ENCODE results near the gene MPC2.
"Not testable (repeated sequence)": the region's sequence is repeated elsewhere in the genome, so short reads cannot be mapped to it uniquely, and the experiment has no call there.

Gene MPC2

DNA sequence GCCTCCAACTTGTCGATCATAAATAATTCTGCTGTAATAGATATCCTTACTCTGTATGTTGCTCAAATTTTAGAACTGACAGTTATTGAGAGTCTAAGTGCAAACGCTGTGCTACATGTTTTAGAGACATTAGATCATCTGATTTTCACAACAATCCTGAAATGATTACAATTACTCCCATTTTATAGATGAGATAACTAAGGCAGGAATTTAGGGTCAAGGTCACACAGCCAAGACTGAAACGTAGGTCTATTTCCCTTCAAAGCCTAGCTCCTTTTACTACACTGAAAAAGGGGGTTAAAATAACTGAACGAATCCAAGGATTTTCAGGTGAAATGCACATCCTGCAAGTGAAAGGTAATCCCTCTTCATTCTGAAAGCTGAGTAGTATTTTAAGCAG, 3.1 kb downstream of the MPC2 start:
- peak overlapping the region; percentile 78 for H3K4me3 ChIP-seq (replicated peaks; ENCODE audit: low read depth, low read length)

DNA sequence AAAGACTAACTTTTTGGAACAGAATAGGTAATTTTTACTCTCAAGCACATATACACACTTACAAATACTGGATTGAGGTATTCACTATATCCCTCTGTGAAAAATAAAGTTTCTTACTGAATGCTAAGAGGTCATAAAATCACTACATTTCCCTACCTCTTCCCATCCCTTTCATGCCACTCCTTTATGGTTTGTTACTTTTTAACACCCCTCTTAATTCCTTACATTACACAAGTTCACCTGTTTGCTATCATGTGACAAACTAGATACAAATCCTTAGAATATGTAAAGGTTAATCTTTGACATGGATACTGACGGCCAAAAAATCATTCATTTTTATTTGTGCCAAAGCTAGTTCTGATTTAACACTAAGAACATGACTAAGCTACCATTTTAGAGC, 7.1 kb downstream of the MPC2 start:
- TF ChIP-seq, protein P1, sequence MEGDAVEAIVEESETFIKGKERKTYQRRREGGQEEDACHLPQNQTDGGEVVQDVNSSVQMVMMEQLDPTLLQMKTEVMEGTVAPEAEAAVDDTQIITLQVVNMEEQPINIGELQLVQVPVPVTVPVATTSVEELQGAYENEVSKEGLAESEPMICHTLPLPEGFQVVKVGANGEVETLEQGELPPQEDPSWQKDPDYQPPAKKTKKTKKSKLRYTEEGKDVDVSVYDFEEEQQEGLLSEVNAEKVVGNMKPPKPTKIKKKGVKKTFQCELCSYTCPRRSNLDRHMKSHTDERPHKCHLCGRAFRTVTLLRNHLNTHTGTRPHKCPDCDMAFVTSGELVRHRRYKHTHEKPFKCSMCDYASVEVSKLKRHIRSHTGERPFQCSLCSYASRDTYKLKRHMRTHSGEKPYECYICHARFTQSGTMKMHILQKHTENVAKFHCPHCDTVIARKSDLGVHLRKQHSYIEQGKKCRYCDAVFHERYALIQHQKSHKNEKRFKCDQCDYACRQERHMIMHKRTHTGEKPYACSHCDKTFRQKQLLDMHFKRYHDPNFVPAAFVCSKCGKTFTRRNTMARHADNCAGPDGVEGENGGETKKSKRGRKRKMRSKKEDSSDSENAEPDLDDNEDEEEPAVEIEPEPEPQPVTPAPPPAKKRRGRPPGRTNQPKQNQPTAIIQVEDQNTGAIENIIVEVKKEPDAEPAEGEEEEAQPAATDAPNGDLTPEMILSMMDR (IDR thresholded peaks at IDR 0.05; ENCODE audit: insufficient read depth, low read length, poor library complexity, severe bottlenecking): no peak
- Histone ChIP-seq H3K4me3 (replicated peaks; ENCODE audit: low read depth, low read length) (no peak overlapping the region), H3K36me3 (ENCODE audit: control insufficient read depth, insufficient read depth, low read length) (no peaks in the 10 kb centered on the region), H3K27me3 (replicated peaks; ENCODE audit: control insufficient read depth, insufficient read depth, low read length) (no peaks in the 10 kb centered on the region)
- DNase-seq (ENCODE audit: extremely low read depth, insufficient read length): no peak

More for the DNA sequence above, 3.1 kb downstream of the MPC2 start:
- Histone ChIP-seq H3K36me3 (ENCODE audit: control insufficient read depth, insufficient read depth, low read length) (no peaks in the 10 kb centered on the region), H3K27me3 (replicated peaks; ENCODE audit: control insufficient read depth, insufficient read depth, low read length) (no peaks in the 10 kb centered on the region)
- DNase-seq (ENCODE audit: extremely low read depth, insufficient read length): no peak
- TF ChIP-seq, protein P1 (IDR thresholded peaks at IDR 0.05; ENCODE audit: insufficient read depth, low read length, poor library complexity, severe bottlenecking): no peak

DNA sequence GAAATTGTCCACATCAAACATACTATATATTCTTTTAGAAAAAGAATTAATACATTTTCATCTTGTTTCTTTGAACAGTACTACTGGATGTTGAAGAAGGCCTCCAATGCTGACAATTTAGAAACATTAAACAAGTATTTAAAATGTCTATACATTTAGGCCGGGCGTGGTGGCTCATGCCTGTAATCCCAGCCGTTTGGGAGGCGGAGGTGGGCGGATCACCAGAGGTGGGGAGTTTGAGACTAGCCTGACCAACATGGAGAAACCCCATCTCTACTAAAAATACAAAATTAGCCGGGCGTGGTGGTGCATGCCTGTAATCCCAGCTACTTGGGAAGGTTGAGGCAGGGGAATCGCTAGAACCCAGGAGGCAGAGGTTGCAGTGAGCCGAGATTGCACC, 8.0 kb downstream of the MPC2 start:
- DNase-seq (ENCODE audit: extremely low read depth, insufficient read length); H3K27me3 ChIP-seq (replicated peaks; ENCODE audit: control insufficient read depth, insufficient read depth, low read length); H3K36me3 ChIP-seq (ENCODE audit: control insufficient read depth, insufficient read depth, low read length); H3K4me3 ChIP-seq (replicated peaks; ENCODE audit: low read depth, low read length): not testable (repeated sequence)

DNA sequence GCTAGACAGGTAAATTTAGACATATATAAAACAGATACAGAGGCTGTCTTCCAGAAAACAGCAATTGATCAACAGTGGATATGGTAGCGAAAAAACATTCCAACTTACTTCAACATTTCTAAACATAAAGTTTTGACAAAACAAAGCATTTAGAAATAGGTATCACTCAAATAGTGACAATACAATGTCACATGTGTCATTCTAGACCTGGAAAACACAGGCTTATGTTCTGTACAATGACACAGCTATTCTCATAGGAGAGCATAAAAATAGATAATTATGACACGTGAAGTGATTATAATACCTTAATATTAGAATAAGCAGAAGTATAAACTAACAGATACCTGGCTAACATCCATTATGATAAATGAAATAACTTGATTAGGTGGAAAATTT, 8.4 kb downstream of the MPC2 start:
- H3K27me3 ChIP-seq (replicated peaks; ENCODE audit: control insufficient read depth, insufficient read depth, low read length): no peaks in the 10 kb centered on the region
- DNase-seq (ENCODE audit: extremely low read depth, insufficient read length): no peak
- no peak overlapping the region for H3K4me3 ChIP-seq (replicated peaks; ENCODE audit: low read depth, low read length)
- TF ChIP-seq, protein P1 (IDR thresholded peaks at IDR 0.05; ENCODE audit: insufficient read depth, low read length, poor library complexity, severe bottlenecking): no peak
- no peaks in the 10 kb centered on the region for H3K36me3 ChIP-seq (ENCODE audit: control insufficient read depth, insufficient read depth, low read length)

DNA sequence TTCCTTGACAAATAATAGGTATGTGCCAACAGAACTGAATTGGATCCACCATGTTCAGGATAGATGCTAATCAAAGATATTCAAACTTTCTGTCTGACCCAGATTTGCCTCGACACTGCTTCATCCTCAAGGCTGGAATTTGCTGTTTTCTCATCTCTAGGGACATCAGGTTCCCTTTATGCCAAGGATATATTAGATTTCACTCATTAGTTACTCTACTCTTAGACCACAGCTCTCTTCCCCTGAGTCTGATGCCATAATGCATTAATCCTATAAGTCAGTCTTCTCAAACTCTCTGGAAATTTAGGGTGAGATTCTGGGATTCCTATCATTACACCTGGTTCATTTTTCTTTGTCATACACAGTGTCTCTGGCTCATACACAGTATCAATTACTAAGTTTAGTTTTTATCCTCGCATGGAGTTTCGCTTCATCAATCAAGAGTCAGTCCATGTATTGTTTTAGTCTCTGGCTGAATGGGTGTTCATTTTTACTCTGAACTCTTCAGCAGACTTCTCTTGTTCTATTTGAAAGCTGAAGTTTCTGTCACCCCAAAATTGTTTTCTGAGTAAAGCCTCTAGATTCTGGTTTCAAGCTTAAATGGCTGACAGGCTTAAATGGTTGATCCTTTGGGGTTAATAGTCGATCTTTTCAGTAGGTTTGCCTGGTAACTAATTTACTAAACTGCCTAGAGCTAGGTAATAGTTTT, 9.7 kb downstream of the MPC2 start:
- H3K4me3 ChIP-seq (replicated peaks; ENCODE audit: low read depth, low read length): no peak overlapping the region
- TF ChIP-seq, protein P1 (IDR thresholded peaks at IDR 0.05; ENCODE audit: insufficient read depth, low read length, poor library complexity, severe bottlenecking): no peak
- DNase-seq (ENCODE audit: extremely low read depth, insufficient read length): peak; percentile 25
- H3K36me3 ChIP-seq (ENCODE audit: control insufficient read depth, insufficient read depth, low read length): no peaks in the 10 kb centered on the region
- no peaks in the 10 kb centered on the region for H3K27me3 ChIP-seq (replicated peaks; ENCODE audit: control insufficient read depth, insufficient read depth, low read length)

DNA sequence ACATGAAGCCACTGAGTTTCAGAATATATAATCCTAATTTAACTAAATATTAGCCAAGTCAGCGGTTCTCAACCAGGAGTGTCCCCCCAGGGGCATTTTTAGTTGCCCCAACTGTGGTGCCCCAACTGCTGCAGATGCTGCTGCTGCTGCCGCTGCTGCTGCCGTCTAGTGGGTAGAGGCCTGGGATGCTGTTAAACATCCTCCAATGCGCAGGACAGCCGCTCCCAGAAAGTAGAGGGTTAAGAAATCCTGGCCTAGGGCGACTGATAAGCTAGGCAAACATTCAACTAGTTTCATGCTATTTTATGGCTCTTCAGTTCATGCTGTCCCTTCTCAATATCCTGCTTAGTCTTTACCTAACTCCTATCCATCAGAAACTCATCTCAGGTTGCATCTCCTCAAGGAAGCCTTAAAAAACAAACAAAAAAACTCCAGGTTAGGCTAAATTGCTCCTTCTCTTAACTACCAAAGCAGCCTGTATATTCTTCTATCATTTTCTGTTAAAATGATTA, 10.3 kb downstream of the MPC2 start:
- Histone ChIP-seq H3K4me3 (replicated peaks; ENCODE audit: low read depth, low read length) (no peak overlapping the region), H3K27me3 (replicated peaks; ENCODE audit: control insufficient read depth, insufficient read depth, low read length) (no peaks in the 10 kb centered on the region), H3K36me3 (ENCODE audit: control insufficient read depth, insufficient read depth, low read length) (no peaks in the 10 kb centered on the region)
- TF ChIP-seq, protein P1 (IDR thresholded peaks at IDR 0.05; ENCODE audit: insufficient read depth, low read length, poor library complexity, severe bottlenecking): no peak
- no peak for DNase-seq (ENCODE audit: extremely low read depth, insufficient read length)

Data from GM06990 (cell line).